ENCODE results near the gene ARRDC5.

DNA sequence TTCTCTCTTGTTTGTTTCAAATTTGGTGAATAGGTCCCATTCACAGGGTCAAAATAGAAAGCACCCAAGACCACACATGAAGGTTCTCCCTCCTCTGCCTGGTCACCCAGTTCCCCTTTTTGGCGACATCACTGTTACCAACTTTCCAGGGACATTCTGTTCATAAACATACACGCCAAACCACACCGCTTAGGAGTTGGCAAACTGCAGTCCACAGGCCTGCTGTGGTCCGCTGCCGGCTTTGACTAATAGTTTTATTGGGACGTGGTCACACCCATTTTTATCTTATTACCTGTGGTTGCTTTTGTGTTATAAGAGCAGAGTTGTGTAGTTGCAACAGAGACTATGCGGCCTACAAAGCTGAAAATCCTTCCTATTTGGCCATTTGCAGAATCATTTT is 30.8 kb upstream of the ARRDC5 start:
- TF ChIP-seq RAD21 (IDR thresholded peaks at IDR 0.05 in 1 of 2, conservative IDR thresholded peaks at IDR 0.05 in 1 of 2; ENCODE audit: low read depth in 2 of 2, low read length in 2 of 2), result no peak
- TF ChIP-seq, protein P1, sequence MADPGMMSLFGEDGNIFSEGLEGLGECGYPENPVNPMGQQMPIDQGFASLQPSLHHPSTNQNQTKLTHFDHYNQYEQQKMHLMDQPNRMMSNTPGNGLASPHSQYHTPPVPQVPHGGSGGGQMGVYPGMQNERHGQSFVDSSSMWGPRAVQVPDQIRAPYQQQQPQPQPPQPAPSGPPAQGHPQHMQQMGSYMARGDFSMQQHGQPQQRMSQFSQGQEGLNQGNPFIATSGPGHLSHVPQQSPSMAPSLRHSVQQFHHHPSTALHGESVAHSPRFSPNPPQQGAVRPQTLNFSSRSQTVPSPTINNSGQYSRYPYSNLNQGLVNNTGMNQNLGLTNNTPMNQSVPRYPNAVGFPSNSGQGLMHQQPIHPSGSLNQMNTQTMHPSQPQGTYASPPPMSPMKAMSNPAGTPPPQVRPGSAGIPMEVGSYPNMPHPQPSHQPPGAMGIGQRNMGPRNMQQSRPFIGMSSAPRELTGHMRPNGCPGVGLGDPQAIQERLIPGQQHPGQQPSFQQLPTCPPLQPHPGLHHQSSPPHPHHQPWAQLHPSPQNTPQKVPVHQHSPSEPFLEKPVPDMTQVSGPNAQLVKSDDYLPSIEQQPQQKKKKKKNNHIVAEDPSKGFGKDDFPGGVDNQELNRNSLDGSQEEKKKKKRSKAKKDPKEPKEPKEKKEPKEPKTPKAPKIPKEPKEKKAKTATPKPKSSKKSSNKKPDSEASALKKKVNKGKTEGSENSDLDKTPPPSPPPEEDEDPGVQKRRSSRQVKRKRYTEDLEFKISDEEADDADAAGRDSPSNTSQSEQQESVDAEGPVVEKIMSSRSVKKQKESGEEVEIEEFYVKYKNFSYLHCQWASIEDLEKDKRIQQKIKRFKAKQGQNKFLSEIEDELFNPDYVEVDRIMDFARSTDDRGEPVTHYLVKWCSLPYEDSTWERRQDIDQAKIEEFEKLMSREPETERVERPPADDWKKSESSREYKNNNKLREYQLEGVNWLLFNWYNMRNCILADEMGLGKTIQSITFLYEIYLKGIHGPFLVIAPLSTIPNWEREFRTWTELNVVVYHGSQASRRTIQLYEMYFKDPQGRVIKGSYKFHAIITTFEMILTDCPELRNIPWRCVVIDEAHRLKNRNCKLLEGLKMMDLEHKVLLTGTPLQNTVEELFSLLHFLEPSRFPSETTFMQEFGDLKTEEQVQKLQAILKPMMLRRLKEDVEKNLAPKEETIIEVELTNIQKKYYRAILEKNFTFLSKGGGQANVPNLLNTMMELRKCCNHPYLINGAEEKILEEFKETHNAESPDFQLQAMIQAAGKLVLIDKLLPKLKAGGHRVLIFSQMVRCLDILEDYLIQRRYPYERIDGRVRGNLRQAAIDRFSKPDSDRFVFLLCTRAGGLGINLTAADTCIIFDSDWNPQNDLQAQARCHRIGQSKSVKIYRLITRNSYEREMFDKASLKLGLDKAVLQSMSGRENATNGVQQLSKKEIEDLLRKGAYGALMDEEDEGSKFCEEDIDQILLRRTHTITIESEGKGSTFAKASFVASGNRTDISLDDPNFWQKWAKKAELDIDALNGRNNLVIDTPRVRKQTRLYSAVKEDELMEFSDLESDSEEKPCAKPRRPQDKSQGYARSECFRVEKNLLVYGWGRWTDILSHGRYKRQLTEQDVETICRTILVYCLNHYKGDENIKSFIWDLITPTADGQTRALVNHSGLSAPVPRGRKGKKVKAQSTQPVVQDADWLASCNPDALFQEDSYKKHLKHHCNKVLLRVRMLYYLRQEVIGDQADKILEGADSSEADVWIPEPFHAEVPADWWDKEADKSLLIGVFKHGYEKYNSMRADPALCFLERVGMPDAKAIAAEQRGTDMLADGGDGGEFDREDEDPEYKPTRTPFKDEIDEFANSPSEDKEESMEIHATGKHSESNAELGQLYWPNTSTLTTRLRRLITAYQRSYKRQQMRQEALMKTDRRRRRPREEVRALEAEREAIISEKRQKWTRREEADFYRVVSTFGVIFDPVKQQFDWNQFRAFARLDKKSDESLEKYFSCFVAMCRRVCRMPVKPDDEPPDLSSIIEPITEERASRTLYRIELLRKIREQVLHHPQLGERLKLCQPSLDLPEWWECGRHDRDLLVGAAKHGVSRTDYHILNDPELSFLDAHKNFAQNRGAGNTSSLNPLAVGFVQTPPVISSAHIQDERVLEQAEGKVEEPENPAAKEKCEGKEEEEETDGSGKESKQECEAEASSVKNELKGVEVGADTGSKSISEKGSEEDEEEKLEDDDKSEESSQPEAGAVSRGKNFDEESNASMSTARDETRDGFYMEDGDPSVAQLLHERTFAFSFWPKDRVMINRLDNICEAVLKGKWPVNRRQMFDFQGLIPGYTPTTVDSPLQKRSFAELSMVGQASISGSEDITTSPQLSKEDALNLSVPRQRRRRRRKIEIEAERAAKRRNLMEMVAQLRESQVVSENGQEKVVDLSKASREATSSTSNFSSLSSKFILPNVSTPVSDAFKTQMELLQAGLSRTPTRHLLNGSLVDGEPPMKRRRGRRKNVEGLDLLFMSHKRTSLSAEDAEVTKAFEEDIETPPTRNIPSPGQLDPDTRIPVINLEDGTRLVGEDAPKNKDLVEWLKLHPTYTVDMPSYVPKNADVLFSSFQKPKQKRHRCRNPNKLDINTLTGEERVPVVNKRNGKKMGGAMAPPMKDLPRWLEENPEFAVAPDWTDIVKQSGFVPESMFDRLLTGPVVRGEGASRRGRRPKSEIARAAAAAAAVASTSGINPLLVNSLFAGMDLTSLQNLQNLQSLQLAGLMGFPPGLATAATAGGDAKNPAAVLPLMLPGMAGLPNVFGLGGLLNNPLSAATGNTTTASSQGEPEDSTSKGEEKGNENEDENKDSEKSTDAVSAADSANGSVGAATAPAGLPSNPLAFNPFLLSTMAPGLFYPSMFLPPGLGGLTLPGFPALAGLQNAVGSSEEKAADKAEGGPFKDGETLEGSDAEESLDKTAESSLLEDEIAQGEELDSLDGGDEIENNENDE (IDR thresholded peaks at IDR 0.05; ENCODE audit: insufficient replicate concordance, low read length), result no peak
- no peak for TF ChIP-seq SP2 (IDR thresholded peaks at IDR 0.05; ENCODE audit: low read length)
- TF ChIP-seq MAFK (IDR thresholded peaks at IDR 0.05; ENCODE audit: low read depth, low read length), result no peak
- TF ChIP-seq, protein P2, sequence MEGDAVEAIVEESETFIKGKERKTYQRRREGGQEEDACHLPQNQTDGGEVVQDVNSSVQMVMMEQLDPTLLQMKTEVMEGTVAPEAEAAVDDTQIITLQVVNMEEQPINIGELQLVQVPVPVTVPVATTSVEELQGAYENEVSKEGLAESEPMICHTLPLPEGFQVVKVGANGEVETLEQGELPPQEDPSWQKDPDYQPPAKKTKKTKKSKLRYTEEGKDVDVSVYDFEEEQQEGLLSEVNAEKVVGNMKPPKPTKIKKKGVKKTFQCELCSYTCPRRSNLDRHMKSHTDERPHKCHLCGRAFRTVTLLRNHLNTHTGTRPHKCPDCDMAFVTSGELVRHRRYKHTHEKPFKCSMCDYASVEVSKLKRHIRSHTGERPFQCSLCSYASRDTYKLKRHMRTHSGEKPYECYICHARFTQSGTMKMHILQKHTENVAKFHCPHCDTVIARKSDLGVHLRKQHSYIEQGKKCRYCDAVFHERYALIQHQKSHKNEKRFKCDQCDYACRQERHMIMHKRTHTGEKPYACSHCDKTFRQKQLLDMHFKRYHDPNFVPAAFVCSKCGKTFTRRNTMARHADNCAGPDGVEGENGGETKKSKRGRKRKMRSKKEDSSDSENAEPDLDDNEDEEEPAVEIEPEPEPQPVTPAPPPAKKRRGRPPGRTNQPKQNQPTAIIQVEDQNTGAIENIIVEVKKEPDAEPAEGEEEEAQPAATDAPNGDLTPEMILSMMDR (IDR thresholded peaks at IDR 0.05; ENCODE audit: control extremely low read depth in 1 of 3, insufficient read depth in 1 of 3, low read depth in 1 of 3, low read length in 3 of 3), result no peak
- no peak for TF ChIP-seq EP300 (IDR thresholded peaks at IDR 0.05; ENCODE audit: borderline replicate concordance in 1 of 2, low read depth in 2 of 2, low read length in 2 of 2)
- no peak for TF ChIP-seq POLR2A (IDR thresholded peaks at IDR 0.05; ENCODE audit: control extremely low read depth in 1 of 2, low read depth in 2 of 2, low read length in 2 of 2)
- TF ChIP-seq KDM4A (IDR thresholded peaks at IDR 0.05; ENCODE audit: low read depth, low read length, severe bottlenecking), result no peak
- no peak for TF ChIP-seq JUN (IDR thresholded peaks at IDR 0.05; ENCODE audit: low read depth, low read length)
- no peak for TF ChIP-seq PHF8 (conservative IDR thresholded peaks at IDR 0.05; ENCODE audit: low read depth, low read length)

Measured in H1 (cell line).